MM.1S (cell line): ENCODE results near the gene NCCRP1.
"Not testable (repeated sequence)": the region's sequence is repeated elsewhere in the genome, so short reads cannot be mapped to it uniquely, and the experiment has no call there.

Experiments used
- EZH2 ChIP-seq: fragments of 300-600 bp; sonication (generic); optimal IDR thresholded peaks from 2 replicates; pipeline ENCODE3; 2017; ENCODE audit warnings: low read depth, mild to moderate bottlenecking, antibody characterized with exemption, low read length, mixed read lengths
- TF ChIP-seq, protein P1 (sequence below): fragments of 300-600 bp; sonication (generic); IDR thresholded peaks from 2 replicates; pipeline ENCODE4 v1.5.1; 2016; ENCODE audit warnings: antibody characterized with exemption, low read length, mixed read lengths

DNA sequence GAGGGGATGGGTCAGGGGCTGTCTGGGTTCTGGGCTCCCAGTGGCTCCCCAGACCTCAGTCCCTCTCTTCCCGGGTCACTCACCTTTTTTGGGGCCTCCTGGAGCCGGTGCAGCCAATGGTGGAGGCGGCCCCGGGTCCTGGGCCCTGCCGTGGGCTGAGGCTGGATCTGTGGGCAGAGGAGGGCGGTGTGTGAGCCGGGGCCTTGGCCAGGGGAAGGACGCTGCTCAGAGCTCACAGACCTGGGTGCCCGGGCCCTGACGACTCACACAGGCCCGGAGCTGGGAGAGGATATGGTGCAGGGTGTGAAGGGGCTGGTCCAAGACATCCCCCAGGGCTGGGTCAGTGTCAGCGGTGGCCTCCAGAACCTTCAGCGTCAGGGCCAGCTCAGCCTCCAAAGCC is 47.0 kb downstream of the NCCRP1 start:
- TF ChIP-seq EZH2: not testable (repeated sequence)
- TF ChIP-seq, protein P1, sequence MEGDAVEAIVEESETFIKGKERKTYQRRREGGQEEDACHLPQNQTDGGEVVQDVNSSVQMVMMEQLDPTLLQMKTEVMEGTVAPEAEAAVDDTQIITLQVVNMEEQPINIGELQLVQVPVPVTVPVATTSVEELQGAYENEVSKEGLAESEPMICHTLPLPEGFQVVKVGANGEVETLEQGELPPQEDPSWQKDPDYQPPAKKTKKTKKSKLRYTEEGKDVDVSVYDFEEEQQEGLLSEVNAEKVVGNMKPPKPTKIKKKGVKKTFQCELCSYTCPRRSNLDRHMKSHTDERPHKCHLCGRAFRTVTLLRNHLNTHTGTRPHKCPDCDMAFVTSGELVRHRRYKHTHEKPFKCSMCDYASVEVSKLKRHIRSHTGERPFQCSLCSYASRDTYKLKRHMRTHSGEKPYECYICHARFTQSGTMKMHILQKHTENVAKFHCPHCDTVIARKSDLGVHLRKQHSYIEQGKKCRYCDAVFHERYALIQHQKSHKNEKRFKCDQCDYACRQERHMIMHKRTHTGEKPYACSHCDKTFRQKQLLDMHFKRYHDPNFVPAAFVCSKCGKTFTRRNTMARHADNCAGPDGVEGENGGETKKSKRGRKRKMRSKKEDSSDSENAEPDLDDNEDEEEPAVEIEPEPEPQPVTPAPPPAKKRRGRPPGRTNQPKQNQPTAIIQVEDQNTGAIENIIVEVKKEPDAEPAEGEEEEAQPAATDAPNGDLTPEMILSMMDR: not testable (repeated sequence)
